ENCODE measurements around the gene ALK.

The ALK gene

DNA sequence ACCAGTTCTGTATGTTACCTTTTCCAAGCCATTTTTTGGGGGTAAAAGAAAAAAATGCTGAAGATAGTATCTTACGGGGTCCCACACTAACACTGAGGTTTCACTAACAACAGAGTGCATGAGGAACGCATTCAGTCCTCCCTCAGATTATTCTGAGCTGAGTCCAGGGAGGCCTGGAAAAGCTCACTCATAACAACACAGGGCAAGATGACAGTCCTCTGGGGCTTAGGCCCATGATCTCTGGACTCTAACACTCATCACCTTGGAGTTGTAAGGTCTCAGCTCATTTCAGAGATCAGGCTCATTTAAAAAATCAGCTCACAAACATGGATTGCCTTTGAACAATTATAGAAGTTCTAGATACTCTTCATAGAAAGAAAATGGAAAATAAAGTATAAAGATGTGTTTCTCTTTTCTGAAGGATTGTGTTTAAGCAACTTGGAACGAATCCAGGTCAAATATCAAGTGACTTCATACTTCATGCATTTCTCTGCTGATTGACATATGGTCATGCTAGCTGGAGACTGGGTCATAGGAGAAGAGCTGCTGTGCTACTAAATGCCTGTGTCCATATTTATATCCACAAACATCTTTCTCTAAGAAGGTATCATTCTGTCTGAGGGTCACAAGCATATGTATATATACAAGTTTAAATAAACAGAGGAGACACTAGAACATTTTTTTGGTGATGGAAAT is 265.8 kb downstream of the ALK start:
- H3K4me3 ChIP-seq (ENCODE audit: control insufficient read depth, low read depth, low read length): no peak overlapping the region
- TF ChIP-seq, protein P1, sequence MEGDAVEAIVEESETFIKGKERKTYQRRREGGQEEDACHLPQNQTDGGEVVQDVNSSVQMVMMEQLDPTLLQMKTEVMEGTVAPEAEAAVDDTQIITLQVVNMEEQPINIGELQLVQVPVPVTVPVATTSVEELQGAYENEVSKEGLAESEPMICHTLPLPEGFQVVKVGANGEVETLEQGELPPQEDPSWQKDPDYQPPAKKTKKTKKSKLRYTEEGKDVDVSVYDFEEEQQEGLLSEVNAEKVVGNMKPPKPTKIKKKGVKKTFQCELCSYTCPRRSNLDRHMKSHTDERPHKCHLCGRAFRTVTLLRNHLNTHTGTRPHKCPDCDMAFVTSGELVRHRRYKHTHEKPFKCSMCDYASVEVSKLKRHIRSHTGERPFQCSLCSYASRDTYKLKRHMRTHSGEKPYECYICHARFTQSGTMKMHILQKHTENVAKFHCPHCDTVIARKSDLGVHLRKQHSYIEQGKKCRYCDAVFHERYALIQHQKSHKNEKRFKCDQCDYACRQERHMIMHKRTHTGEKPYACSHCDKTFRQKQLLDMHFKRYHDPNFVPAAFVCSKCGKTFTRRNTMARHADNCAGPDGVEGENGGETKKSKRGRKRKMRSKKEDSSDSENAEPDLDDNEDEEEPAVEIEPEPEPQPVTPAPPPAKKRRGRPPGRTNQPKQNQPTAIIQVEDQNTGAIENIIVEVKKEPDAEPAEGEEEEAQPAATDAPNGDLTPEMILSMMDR (IDR thresholded peaks at IDR 0.05; ENCODE audit: control insufficient read depth, insufficient read depth, low read depth, low read length, missing control alignments): no peak
- no peak for DNase-seq (ENCODE audit: low read depth)

DNA sequence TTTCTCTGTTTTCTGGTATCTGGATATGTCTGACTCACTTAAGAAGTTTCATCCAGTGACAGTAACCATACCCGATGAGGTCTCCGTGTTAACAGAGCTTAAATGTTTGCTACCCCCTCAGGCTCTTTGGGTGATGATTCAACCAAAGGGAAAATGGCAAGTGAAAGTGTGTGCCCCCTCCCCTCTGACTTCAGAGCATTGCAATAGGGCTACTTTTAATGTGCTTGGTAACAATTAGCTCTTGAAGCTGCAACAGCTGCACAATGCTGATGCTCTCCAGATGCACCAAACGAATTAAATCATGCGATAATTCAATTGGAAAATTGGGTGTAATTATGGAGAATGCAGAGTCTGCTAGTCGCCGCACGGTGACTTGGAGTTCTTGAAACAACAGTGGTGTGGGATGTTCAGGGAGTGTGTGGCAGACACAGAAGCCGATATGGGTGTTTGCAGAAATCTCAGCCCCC is 270.7 kb downstream of the ALK start:
- TF ChIP-seq, protein P1 (IDR thresholded peaks at IDR 0.05; ENCODE audit: control insufficient read depth, insufficient read depth, low read depth, low read length, missing control alignments): no peak
- no peak overlapping the region for H3K4me3 ChIP-seq (ENCODE audit: control insufficient read depth, low read depth, low read length)
- no peak for DNase-seq (ENCODE audit: low read depth)

DNA sequence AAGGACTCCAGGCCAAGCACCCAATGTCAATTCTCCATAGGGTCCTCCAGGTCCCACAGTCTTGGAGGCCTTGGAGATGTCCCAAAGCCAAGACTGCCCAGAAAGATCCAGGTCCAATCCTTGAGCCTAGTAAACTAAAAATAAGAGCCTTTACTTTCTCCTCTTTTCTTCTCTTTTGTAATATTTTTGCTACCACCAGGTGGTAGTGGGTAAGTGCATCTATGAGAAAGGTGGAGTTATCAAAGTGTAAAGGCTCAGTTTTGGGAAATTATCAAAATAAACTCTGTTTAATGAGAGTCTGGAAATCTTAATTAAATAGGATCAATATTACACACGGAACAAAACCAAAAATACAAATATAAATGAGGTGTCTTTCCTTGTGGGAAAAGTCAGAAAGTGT is 276.4 kb downstream of the ALK start:
- H3K4me3 ChIP-seq (ENCODE audit: control insufficient read depth, low read depth, low read length): no peak overlapping the region
- TF ChIP-seq, protein P1 (IDR thresholded peaks at IDR 0.05; ENCODE audit: control insufficient read depth, insufficient read depth, low read depth, low read length, missing control alignments): no peak
- DNase-seq (ENCODE audit: low read depth): no peak

DNA sequence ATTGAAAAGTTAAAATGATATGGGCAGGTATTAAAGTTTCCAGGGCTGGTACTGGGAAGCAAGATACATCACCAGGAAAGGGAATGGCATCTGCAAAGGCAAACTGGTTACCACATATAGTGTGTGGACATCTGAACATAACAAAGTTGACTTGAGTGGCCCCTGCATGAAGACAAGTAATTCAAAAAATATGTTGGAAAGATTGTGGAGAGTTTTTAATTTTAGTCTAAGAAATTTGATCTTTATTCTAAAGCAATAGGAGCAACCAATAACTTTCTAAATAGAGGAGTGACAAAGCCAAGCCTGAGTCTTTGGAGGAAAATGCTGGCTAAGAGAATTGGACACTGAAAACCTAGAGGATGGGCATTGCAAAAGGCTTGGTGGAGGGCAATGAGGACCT is 278.2 kb downstream of the ALK start:
- H3K4me3 ChIP-seq (ENCODE audit: control insufficient read depth, low read depth, low read length): no peak overlapping the region
- DNase-seq (ENCODE audit: low read depth): no peak
- TF ChIP-seq, protein P1 (IDR thresholded peaks at IDR 0.05; ENCODE audit: control insufficient read depth, insufficient read depth, low read depth, low read length, missing control alignments): no peak

DNA sequence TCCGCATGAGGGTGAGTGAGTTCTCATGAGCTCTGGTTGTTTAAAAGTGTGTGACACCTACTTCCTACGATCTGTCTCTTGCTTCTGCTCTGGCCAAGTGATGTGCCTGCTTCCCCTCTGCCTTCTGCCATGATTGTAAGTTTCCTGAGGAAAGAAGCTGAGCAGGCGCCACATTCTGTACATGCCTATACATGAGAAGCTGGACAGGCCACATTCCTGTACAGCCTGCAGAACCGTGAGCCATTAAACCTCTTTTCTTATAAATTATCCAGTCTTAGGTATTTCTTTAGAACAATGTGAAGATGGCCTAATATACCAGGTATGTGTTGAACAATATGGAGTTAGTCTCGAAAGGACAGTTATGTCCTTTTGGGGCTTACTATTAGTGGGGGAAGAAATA is 281.0 kb downstream of the ALK start:
- no peak overlapping the region for H3K4me3 ChIP-seq (ENCODE audit: control insufficient read depth, low read depth, low read length)
- TF ChIP-seq, protein P1 (IDR thresholded peaks at IDR 0.05; ENCODE audit: control insufficient read depth, insufficient read depth, low read depth, low read length, missing control alignments): no peak
- DNase-seq (ENCODE audit: low read depth): no peak

DNA sequence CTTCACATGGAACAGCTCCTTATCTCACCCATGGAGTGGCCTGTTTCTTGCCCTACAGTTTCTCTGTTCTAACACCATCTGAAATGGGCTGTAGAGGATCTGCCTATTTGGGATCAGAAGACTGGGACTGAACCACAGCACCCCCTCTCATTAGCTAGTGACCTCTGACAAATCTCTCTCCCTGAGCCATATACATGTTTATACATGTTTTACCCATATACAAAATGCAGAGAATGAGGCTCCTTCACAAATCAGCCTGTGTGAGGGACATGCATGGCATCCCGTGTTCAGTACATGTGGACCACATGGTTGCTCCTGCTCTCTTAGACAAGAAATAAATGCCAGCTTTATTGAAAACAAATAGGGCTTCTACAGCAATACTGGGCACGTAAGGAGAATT is 282.7 kb downstream of the ALK start:
- TF ChIP-seq, protein P1 (IDR thresholded peaks at IDR 0.05; ENCODE audit: control insufficient read depth, insufficient read depth, low read depth, low read length, missing control alignments): no peak
- DNase-seq (ENCODE audit: low read depth): no peak
- H3K4me3 ChIP-seq (ENCODE audit: control insufficient read depth, low read depth, low read length): no peak overlapping the region

Measured in AG09309 (cell line).